Subcutaneous abdominal adipose tissue (tissue), 5 donors: ENCODE measurements around the gene RABEP2.

Experiments used
- H3K27ac ChIP-seq: one replicate; pipeline ENCODE4 v1.7.0; 2013; ENCODE audit warnings: low read depth, mild to moderate bottlenecking, inconsistent platforms, low read length, moderate library complexity
- H3K27me3 ChIP-seq, 5 donors: one replicate each; pipeline ENCODE4 v1.7.0; 2013; ENCODE audit warnings: low read length in 5 of 5, inconsistent platforms in 1 of 5; ENCODE audit not compliant: control insufficient read depth in 5 of 5, insufficient read depth in 4 of 5
- H3K36me3 ChIP-seq, 5 donors: one replicate each; pipeline ENCODE4 v1.7.0; 2013; ENCODE audit warnings: low read length in 5 of 5; ENCODE audit not compliant: control insufficient read depth in 5 of 5, insufficient read depth in 5 of 5
- H3K4me1 ChIP-seq, 5 donors: one replicate each; pipeline ENCODE4 v1.7.0; 2013; ENCODE audit warnings: low read length in 5 of 5, mild to moderate bottlenecking in 3 of 5, moderate library complexity in 1 of 5; ENCODE audit not compliant: control insufficient read depth in 5 of 5, insufficient read depth in 5 of 5
- H3K4me3 ChIP-seq, 5 donors: one replicate each; pipeline ENCODE4 v1.7.0; 2013; ENCODE audit warnings: low read length in 5 of 5, low read depth in 1 of 5
- H3K9ac ChIP-seq, 5 donors: one replicate each; pipeline ENCODE4 v1.7.0; 2013; ENCODE audit warnings: low read length in 5 of 5, mild to moderate bottlenecking in 4 of 5, moderate library complexity in 3 of 5
- H3K9me3 ChIP-seq, 5 donors: one replicate each; pipeline ENCODE4 v1.7.0; 2013; ENCODE audit warnings: low read length in 5 of 5; ENCODE audit not compliant: control insufficient read depth in 5 of 5
- donor health status: healthy.
- donor health status: healthy.
- donor health status: healthy.
- donor health status: healthy.
- donor health status: healthy.

The RABEP2 gene

DNA sequence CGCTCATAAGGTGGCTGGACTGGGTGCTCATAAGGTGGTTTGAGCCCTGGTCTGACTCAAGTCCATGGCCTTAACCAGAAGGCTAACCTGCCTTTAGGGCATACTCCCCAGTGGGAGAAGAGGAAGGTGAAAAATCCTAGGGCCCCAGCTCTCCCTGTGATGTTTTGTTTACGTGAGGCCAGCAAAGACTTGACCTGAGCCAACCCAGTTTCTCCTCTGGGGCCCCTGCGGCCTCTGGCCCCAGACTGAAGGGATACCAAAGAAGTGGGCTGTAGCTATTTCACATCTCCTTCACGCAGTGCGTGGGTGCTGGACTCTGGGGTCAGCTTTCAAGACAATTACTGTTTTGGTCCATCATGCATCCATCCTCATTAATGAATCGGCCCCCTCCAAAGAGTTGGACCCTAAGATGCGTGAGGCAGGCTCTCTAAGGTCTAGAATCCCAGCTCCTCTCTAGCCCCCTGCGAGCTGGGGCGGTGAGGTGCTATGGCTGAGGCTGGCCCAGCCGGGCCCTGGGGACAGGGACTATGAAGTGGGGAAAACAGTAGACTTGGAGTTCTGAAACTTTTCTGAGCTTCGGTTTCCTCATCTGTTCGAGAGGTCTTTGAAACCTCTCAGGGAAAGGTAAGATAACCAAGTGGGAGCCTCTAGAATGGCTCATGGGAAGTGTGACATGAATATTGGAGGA is 59.9 kb downstream of the RABEP2 start:
- Histone ChIP-seq H3K4me3 (peak overlapping the region in 1 of 5 donors; percentile 98), H3K27me3 (no peaks in the 10 kb centered on the region)

DNA sequence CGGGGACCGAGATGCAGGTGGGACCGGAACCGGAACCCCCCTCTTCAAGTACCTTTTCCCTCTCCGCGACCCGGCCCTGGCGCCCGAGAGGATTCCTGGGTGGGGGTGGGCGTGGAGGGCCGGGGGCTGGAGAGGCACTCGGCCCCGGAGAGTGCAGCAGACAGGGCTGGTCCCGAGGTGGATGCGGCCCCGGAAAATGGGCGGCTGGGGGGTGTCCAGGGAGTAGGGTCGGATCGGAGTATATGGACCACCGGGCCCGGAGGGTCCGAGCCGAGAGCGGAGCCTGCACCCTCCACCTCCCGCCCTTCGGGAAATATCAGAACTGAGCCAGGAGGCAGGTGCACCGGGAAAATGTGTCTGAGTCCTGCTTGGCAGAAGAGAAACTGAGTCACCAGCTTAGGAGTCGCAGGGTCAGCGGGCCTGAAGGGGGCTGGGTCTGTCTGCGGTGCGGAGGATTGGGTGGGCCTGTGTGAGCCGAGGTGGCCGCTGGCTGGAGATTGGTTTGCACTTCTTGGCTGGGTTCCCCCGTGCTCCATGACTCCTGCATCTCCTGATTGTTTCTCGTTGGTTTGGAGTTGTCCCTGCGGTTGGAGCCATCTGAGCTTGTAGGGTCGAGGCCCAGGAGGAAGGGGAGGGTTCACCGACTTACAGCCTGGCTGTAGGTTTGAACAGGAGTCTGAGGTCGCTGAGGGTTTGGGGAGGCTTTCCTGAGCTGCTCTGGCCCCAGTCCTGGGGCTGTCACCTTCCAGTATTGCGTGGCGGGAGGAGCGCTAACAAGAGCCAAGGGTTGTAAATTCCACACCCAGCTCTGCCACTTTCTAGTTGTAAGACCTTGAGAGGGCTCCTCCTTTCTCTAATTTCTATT is 60.9 kb downstream of the RABEP2 start:
- peaks cover 2 to 32% (median 23%) of the 10 kb centered on the region in 5 donors for H3K4me1 ChIP-seq
- peaks cover 0 to 25% (median 20%) of the 10 kb centered on the region in 5 donors for H3K36me3 ChIP-seq
- no peaks in the 10 kb centered on the region for H3K9me3 ChIP-seq
- H3K4me3 ChIP-seq: peak overlapping the region; percentile 75 to 99 (median 99)
- no peaks in the 10 kb centered on the region for H3K27me3 ChIP-seq
- H3K9ac ChIP-seq: peak overlapping the region; percentile 77 to 95 (median 94)
- peak overlapping the region; percentile 84 for H3K27ac ChIP-seq

More for the DNA sequence above, 59.9 kb downstream of the RABEP2 start:
- Histone ChIP-seq H3K36me3 (peaks cover 0 to 35% (median 29%) of the 10 kb centered on the region in 5 donors), H3K4me1 (peaks cover 2 to 32% (median 23%) of the 10 kb centered on the region in 5 donors), H3K27ac (no peak overlapping the region), H3K9ac (peak overlapping the region in 2 of 5 donors; percentile 41 to 94), H3K9me3 (no peaks in the 10 kb centered on the region)

DNA sequence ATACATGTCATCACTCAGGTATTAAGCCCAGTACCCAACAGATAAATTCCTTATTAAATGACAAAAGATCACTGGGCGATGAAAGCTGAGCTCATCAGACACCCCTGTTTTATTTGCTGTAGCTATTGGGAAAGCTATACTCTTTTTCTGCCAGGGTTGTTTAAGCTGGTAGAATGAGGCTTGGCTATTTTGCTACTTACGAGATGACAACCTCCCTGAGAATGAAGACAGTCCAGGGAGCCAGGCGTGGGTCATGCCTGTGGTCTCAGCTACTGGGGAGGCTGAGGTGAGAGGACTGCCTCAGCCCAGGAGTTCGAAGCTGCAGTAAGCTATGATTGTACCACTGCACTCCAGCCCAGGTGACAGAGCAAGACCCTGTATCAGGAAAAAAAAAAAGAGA is 65.7 kb downstream of the RABEP2 start:
- Histone ChIP-seq H3K9ac (no peak overlapping the region), H3K27me3 (no peaks in the 10 kb centered on the region), H3K36me3 (no peaks in the 10 kb centered on the region), H3K4me3 (no peak overlapping the region), H3K4me1 (peaks cover 0 to 17% (median 7%) of the 10 kb centered on the region in 5 donors), H3K27ac (no peak overlapping the region), H3K9me3 (no peaks in the 10 kb centered on the region)

DNA sequence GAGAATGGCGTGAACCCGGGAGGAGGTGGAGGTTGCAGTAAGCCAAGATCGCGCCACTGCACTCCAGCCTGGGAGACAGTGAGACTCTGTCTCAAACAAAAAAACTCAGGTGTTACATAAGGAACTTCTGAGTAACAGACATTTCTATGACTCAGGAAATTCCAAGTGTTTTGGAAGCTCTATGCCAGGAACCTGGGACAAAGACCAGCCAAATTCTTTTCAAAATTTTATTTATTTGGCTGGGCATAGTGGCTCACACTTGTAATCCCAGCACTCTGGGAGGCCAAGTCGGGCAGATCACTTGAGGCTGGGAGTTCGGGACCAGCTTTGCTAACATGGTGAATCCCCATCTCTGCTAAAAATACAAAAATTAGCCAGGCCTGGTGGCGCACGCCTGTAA is 66.6 kb downstream of the RABEP2 start:
- H3K27ac ChIP-seq: no peak overlapping the region
- H3K4me3 ChIP-seq: no peak overlapping the region
- H3K9ac ChIP-seq: no peak overlapping the region

More for the DNA sequence above, 66.6 kb downstream of the RABEP2 start:
- Histone ChIP-seq H3K4me1 (peaks cover 0 to 13% (median 3%) of the 10 kb centered on the region in 5 donors), H3K36me3 (no peaks in the 10 kb centered on the region), H3K27me3 (no peaks in the 10 kb centered on the region), H3K9me3 (no peaks in the 10 kb centered on the region)
